H1 (cell line): ENCODE results near the gene CA5A.
"Not testable (repeated sequence)": the region's sequence is repeated elsewhere in the genome, so short reads cannot be mapped to it uniquely, and the experiment has no call there.

Experiments used
- CTCF ChIP-seq, 3 experiments: IDR thresholded peaks; 1 replicate in 2 of 3; 2 replicates in 1 of 3; pipeline versions ENCODE4 v1.5.1 to v1.6.1; 2011; ENCODE audit warnings: low read length in 3 of 3, mild to moderate bottlenecking in 3 of 3, inconsistent platforms in 2 of 3, low read depth in 1 of 3, moderate library complexity in 1 of 3; ENCODE audit not compliant: insufficient read depth in 1 of 3; ENCODE audit errors: control extremely low read depth in 1 of 3
- EP300 ChIP-seq, 2 experiments: IDR thresholded peaks; 1 replicate in 1 of 2; 2 replicates in 1 of 2; pipeline ENCODE4 v1.6.1; 2011 to 2012; ENCODE audit warnings: low read depth in 2 of 2, low read length in 2 of 2, mild to moderate bottlenecking in 2 of 2, borderline replicate concordance in 1 of 2, inconsistent platforms in 1 of 2, moderate library complexity in 1 of 2
- EZH2 ChIP-seq: fragments of 200-600 bp; sonication (generic); IDR thresholded peaks from 2 replicates; pipeline ENCODE4 v1.7.1; 2012; ENCODE audit warnings: low read depth, mild to moderate bottlenecking, moderate library complexity, low read length, inconsistent platforms; ENCODE audit not compliant: severe bottlenecking
- MAFK ChIP-seq: IDR thresholded peaks from 2 replicates; pipeline ENCODE4 v1.6.1; 2012; ENCODE audit warnings: low read depth, mild to moderate bottlenecking, improper control_type of control experiment, low read length
- POLR2A ChIP-seq, 2 experiments: IDR thresholded peaks; 1 replicate in 1 of 2; 2 replicates in 1 of 2; pipeline ENCODE4 v1.6.1; 2011; ENCODE audit warnings: low read depth in 2 of 2, low read length in 2 of 2, mild to moderate bottlenecking in 2 of 2; ENCODE audit errors: control extremely low read depth in 1 of 2
- POLR2AphosphoS5 ChIP-seq: IDR thresholded peaks from 2 replicates; pipeline ENCODE4 v1.6.1; 2011; ENCODE audit warnings: low read depth, low read length
- SRF ChIP-seq: IDR thresholded peaks from 2 replicates; pipeline ENCODE4 v1.6.1; 2011; ENCODE audit warnings: mild to moderate bottlenecking, low read depth, low read length, moderate library complexity
- TCF12 ChIP-seq: IDR thresholded peaks from 2 replicates; pipeline ENCODE4 v1.6.1; 2011; ENCODE audit warnings: low read depth, mild to moderate bottlenecking, low read length
- ZNF274 ChIP-seq: IDR thresholded peaks from 2 replicates; pipeline ENCODE4 v1.7.0; 2012; ENCODE audit warnings: low read length, borderline replicate concordance; ENCODE audit errors: extremely low read depth

- TF ChIP-seq CTCF (IDR thresholded peaks at IDR 0.05; ENCODE audit: control extremely low read depth in 1 of 3, insufficient read depth in 1 of 3, low read depth in 1 of 3, low read length in 3 of 3); EP300 (IDR thresholded peaks at IDR 0.05; ENCODE audit: borderline replicate concordance in 1 of 2, low read depth in 2 of 2, low read length in 2 of 2); TCF12; MAFK; POLR2A (IDR thresholded peaks at IDR 0.05; ENCODE audit: control extremely low read depth in 1 of 2, low read depth in 2 of 2, low read length in 2 of 2); POLR2AphosphoS5; EZH2; ZNF274; SRF: not testable (repeated sequence)
These were observed 25.1 kb downstream of the CA5A start for GRCh38 chr16:87911106-87911763.
